DND-41 (cell line): Measurements from ENCODE around the gene KIAA1958.

ENCODE experiments used
- ATAC-seq: fragments of 200-7000 bp; cut with Tn5 transposase; 3 replicates; pipeline ENCODE4 v1.9.1; 2021; ENCODE audit warnings: low read depth; ENCODE audit not compliant: insufficient read depth
- DNase-seq: peaks from one replicate; pipeline ENCODE4 v3.0.0-alpha.2; 2020
- H2AFZ ChIP-seq: 2 replicates; pipeline ENCODE4 v1.6.0; 2012; ENCODE audit warnings: low read depth, low read length
- H3K27ac ChIP-seq: 2 replicates; pipeline ENCODE4 v1.5.1; 2012; ENCODE audit warnings: low read length, inconsistent platforms
- H3K27me3 ChIP-seq: fragments of 200-600 bp; sonication (generic); 2 replicates; pipeline ENCODE4 v1.6.0; 2012; ENCODE audit warnings: low read length, mild to moderate bottlenecking, inconsistent platforms; ENCODE audit not compliant: insufficient read depth, poor library complexity
- H3K36me3 ChIP-seq: 2 replicates; pipeline ENCODE4 v1.5.1; 2012; ENCODE audit warnings: low read length, inconsistent platforms; ENCODE audit not compliant: insufficient read depth
- H3K4me1 ChIP-seq: 2 replicates; pipeline ENCODE4 v1.5.1; 2012; ENCODE audit warnings: mild to moderate bottlenecking, low read length; ENCODE audit not compliant: insufficient read depth
- H3K4me2 ChIP-seq: 2 replicates; pipeline ENCODE4 v1.6.0; 2012; ENCODE audit warnings: mild to moderate bottlenecking, moderate library complexity, low read length, inconsistent platforms; ENCODE audit not compliant: insufficient read depth
- H3K4me3 ChIP-seq, 2 experiments: fragments of 200-600 bp in 1 of 2; shearing (Covaris generic) in 1 of 2; 2 replicates each; pipeline ENCODE4 v1.5.1; 2012 to 2016; ENCODE audit warnings: inconsistent platforms in 2 of 2, low read length in 2 of 2, mild to moderate bottlenecking in 2 of 2, low read depth in 1 of 2, moderate library complexity in 1 of 2
- H3K79me2 ChIP-seq: 2 replicates; pipeline ENCODE4 v1.6.0; 2012; ENCODE audit warnings: low read length, inconsistent platforms; ENCODE audit not compliant: insufficient read depth
- H3K9ac ChIP-seq: 2 replicates; pipeline ENCODE4 v1.6.0; 2012; ENCODE audit warnings: low read depth, mild to moderate bottlenecking, inconsistent platforms, low read length, moderate library complexity
- H3K9me3 ChIP-seq: 2 replicates; pipeline ENCODE4 v1.5.1; 2012; ENCODE audit warnings: low read length, moderate library complexity, mild to moderate bottlenecking, inconsistent platforms; ENCODE audit not compliant: insufficient read depth, severe bottlenecking
- H4K20me1 ChIP-seq: 2 replicates; pipeline ENCODE4 v1.6.0; 2012; ENCODE audit warnings: low read length; ENCODE audit not compliant: insufficient read depth
- CTCF ChIP-seq: IDR thresholded peaks from 2 replicates; pipeline ENCODE4 v1.5.1; 2012; ENCODE audit warnings: borderline replicate concordance, low read length, moderate library complexity, mild to moderate bottlenecking; ENCODE audit not compliant: poor library complexity, severe bottlenecking; ENCODE audit errors: extremely low read depth
- EZH2 ChIP-seq: IDR thresholded peaks from 3 replicates; pipeline ENCODE4 v1.6.1; 2012; ENCODE audit warnings: borderline replicate concordance, low read depth, mild to moderate bottlenecking, moderate library complexity, low read length, inconsistent platforms; ENCODE audit not compliant: severe bottlenecking

Gene KIAA1958

GRCh38 chr9:112548836-112549595 lies 62.4 kb downstream of the KIAA1958 start:
- Histone ChIP-seq H3K79me2 (peaks cover 86% of the 10 kb centered on the region), H3K4me1 (peaks cover 11% of the 10 kb centered on the region; the same call in 1 of the 2 replicates), H3K27me3 (no peaks in the 10 kb centered on the region), H3K36me3 (no peaks in the 10 kb centered on the region), H2AFZ (no peak overlapping the region), H3K27ac (no peak overlapping the region), H3K9ac (no peak overlapping the region), H4K20me1 (peaks cover 18% of the 10 kb centered on the region), H3K4me3 (no peak overlapping the region), H3K9me3 (no peaks in the 10 kb centered on the region), H3K4me2 (no peak overlapping the region)
- ATAC-seq (no peak), DNase-seq (no peak)
- TF ChIP-seq EZH2 = no peak

- Histone ChIP-seq H3K4me3 (no peak overlapping the region), H3K36me3 (no peaks in the 10 kb centered on the region; the same call in 1 of the 2 replicates), H3K4me1 (peaks cover 11% of the 10 kb centered on the region; the same call in 1 of the 2 replicates), H3K27me3 (no peaks in the 10 kb centered on the region), H2AFZ (no peak overlapping the region), H3K27ac (no peak overlapping the region), H3K9ac (no peak overlapping the region), H4K20me1 (peaks cover 22% of the 10 kb centered on the region), H3K79me2 (peaks cover 80% of the 10 kb centered on the region), H3K4me2 (no peak overlapping the region), H3K9me3 (no peaks in the 10 kb centered on the region)
- ATAC-seq (no peak), DNase-seq (no peak)
- TF ChIP-seq EZH2 = no peak
- TF ChIP-seq CTCF = no peak
Observed at GRCh38 chr9:112550531-112550930, 63.9 kb downstream of the KIAA1958 start.

GRCh38 chr9:112551641-112552040 lies 65.0 kb downstream of the KIAA1958 start:
- peaks cover under 1% of the 10 kb centered on the region; the same call in 1 of the 2 replicates for H3K4me1 ChIP-seq
- no peaks in the 10 kb centered on the region for H3K27me3 ChIP-seq
- no peak overlapping the region for H3K9ac ChIP-seq
- H3K79me2 ChIP-seq = peaks cover 73% of the 10 kb centered on the region
- H3K4me2 ChIP-seq = no peak overlapping the region
- H3K9me3 ChIP-seq = no peaks in the 10 kb centered on the region
- no peak for TF ChIP-seq CTCF
- TF ChIP-seq EZH2 = no peak
- no peak overlapping the region for H3K4me3 ChIP-seq
- no peak overlapping the region for H3K27ac ChIP-seq
- ATAC-seq (no peak), DNase-seq (no peak)
- H3K36me3 ChIP-seq = no peaks in the 10 kb centered on the region; the same call in 1 of the 2 replicates
- H2AFZ ChIP-seq = no peak overlapping the region
- H4K20me1 ChIP-seq = peaks cover 27% of the 10 kb centered on the region

- Histone ChIP-seq H3K36me3 (no peaks in the 10 kb centered on the region; the same call in 1 of the 2 replicates), H3K4me2 (no peak overlapping the region), H3K27ac (no peak overlapping the region), H3K4me1 (no peaks in the 10 kb centered on the region), H4K20me1 (peaks cover 30% of the 10 kb centered on the region), H3K27me3 (no peaks in the 10 kb centered on the region), H3K9me3 (no peaks in the 10 kb centered on the region), H3K9ac (no peak overlapping the region), H3K79me2 (peaks cover 77% of the 10 kb centered on the region), H2AFZ (no peak overlapping the region), H3K4me3 (no peak overlapping the region)
- DNase-seq = no peak
- TF ChIP-seq EZH2 (no peak), CTCF (no peak)
- ATAC-seq = no peak
Observed at GRCh38 chr9:112552229-112553056, 65.8 kb downstream of the KIAA1958 start.
